Effector memory CD8-positive, alpha-beta T cell (primary cell): Measurements from ENCODE around the gene TBX15.

Source experiments
- ATAC-seq: fragments of 150-1000 bp; cut with Tn5 transposase; replicated peaks from 2 replicates; pipeline ENCODE4 v1.10.0; 2021; ENCODE audit warnings: mild to moderate bottlenecking, moderate library complexity
- DNase-seq, 3 experiments: peaks; one replicate each; pipeline ENCODE4 v3.0.0; 2021
- H3K27ac Mint-ChIP-seq, 2 donors: one replicate each; pipeline ENCODE4 v1.8.0; 2022; ENCODE audit warnings: mild to moderate bottlenecking in 2 of 2, mixed read lengths in 2 of 2, moderate library complexity in 2 of 2
- H3K27me3 Mint-ChIP-seq, 2 donors: one replicate each; pipeline ENCODE4 v1.8.0; 2022; ENCODE audit warnings: mixed read lengths in 2 of 2
- H3K36me3 Mint-ChIP-seq: one replicate; pipeline ENCODE4 v1.8.0; 2022; ENCODE audit warnings: mild to moderate bottlenecking, moderate library complexity, mixed read lengths; ENCODE audit not compliant: insufficient read depth
- H3K4me1 Mint-ChIP-seq, 2 donors: one replicate each; pipeline ENCODE4 v1.8.0; 2022; ENCODE audit warnings: low read depth in 2 of 2, mixed read lengths in 2 of 2
- H3K4me3 Mint-ChIP-seq, 2 donors: one replicate each; pipeline ENCODE4 v1.8.0; 2022; ENCODE audit warnings: mild to moderate bottlenecking in 2 of 2, mixed read lengths in 2 of 2, moderate library complexity in 2 of 2
- H3K9me3 Mint-ChIP-seq, 2 donors: one replicate each; pipeline ENCODE4 v1.8.0; 2022; ENCODE audit warnings: mixed read lengths in 2 of 2

The TBX15 gene

GRCh38 chr1:118997225-118997624 lies 9.1 kb upstream of the TBX15 start:
- Mint-ChIP-seq H3K27ac (no peak overlapping the region), H3K4me3 (no peak overlapping the region), H3K27me3 (peaks cover 80 to 98% of the 10 kb centered on the region in 2 donors), H3K9me3 (peaks cover 4 to 7% of the 10 kb centered on the region in 2 donors), H3K4me1 (peaks cover 4 to 5% of the 10 kb centered on the region in 2 donors), H3K36me3 (peaks cover 5% of the 10 kb centered on the region)
- no peak for ATAC-seq
- no peak for DNase-seq

- peaks cover 0 to 11% of the 10 kb centered on the region in 2 donors for H3K9me3 Mint-ChIP-seq
- peaks cover 81 to 98% of the 10 kb centered on the region in 2 donors for H3K27me3 Mint-ChIP-seq
- DNase-seq (no peak), ATAC-seq (no peak)
- peaks cover 0 to 2% of the 10 kb centered on the region in 2 donors for H3K4me1 Mint-ChIP-seq
- H3K36me3 Mint-ChIP-seq = peaks cover 6% of the 10 kb centered on the region
- no peak overlapping the region for H3K4me3 Mint-ChIP-seq
- no peak overlapping the region for H3K27ac Mint-ChIP-seq
These were observed 7.3 kb upstream of the TBX15 start for GRCh38 chr1:118995312-118996016.

GRCh38 chr1:118993700-118994026 lies 5.5 kb upstream of the TBX15 start:
- DNase-seq (no peak), ATAC-seq (no peak)
- Mint-ChIP-seq H3K4me3 (no peak overlapping the region), H3K27me3 (peaks cover 81 to 98% of the 10 kb centered on the region in 2 donors), H3K4me1 (peaks cover 0 to 2% of the 10 kb centered on the region in 2 donors), H3K9me3 (peaks cover 0 to 12% of the 10 kb centered on the region in 2 donors), H3K27ac (no peak overlapping the region), H3K36me3 (peaks cover 6% of the 10 kb centered on the region)

- DNase-seq (no peak), ATAC-seq (no peak)
- H3K27me3 Mint-ChIP-seq = peaks cover 81 to 98% of the 10 kb centered on the region in 2 donors
- H3K27ac Mint-ChIP-seq = no peak overlapping the region
- H3K4me1 Mint-ChIP-seq = peaks cover 0 to 2% of the 10 kb centered on the region in 2 donors
- H3K9me3 Mint-ChIP-seq = peaks cover 0 to 11% of the 10 kb centered on the region in 2 donors
- no peak overlapping the region for H3K4me3 Mint-ChIP-seq
- peaks cover 6% of the 10 kb centered on the region for H3K36me3 Mint-ChIP-seq
These were observed 4.9 kb upstream of the TBX15 start for GRCh38 chr1:118992868-118993699.

GRCh38 chr1:118992237-118992825 lies 4.2 kb upstream of the TBX15 start:
- Mint-ChIP-seq H3K36me3 (peaks cover 6% of the 10 kb centered on the region), H3K27ac (no peak overlapping the region), H3K9me3 (peaks cover 0 to 9% of the 10 kb centered on the region in 2 donors), H3K27me3 (peaks cover 78 to 98% of the 10 kb centered on the region in 2 donors), H3K4me1 (peaks cover 0 to 2% of the 10 kb centered on the region in 2 donors), H3K4me3 (no peak overlapping the region)
- DNase-seq = no peak
- no peak for ATAC-seq

- peaks cover 6% of the 10 kb centered on the region for H3K36me3 Mint-ChIP-seq
- DNase-seq = no peak
- peaks cover 0 to 9% of the 10 kb centered on the region in 2 donors for H3K9me3 Mint-ChIP-seq
- no peak for ATAC-seq
- H3K27me3 Mint-ChIP-seq = peaks cover 87 to 98% of the 10 kb centered on the region in 2 donors
- H3K27ac Mint-ChIP-seq = no peak overlapping the region
- no peak overlapping the region for H3K4me3 Mint-ChIP-seq
- H3K4me1 Mint-ChIP-seq = peaks cover 0 to 4% of the 10 kb centered on the region in 2 donors
These were observed 3.3 kb upstream of the TBX15 start for GRCh38 chr1:118991448-118991847.

GRCh38 chr1:118990513-118991152 lies 2.5 kb upstream of the TBX15 start:
- peaks cover 6% of the 10 kb centered on the region for H3K36me3 Mint-ChIP-seq
- H3K9me3 Mint-ChIP-seq = peaks cover 0 to 9% of the 10 kb centered on the region in 2 donors
- DNase-seq = no peak
- peaks cover 91 to 98% of the 10 kb centered on the region in 2 donors for H3K27me3 Mint-ChIP-seq
- no peak overlapping the region for H3K4me3 Mint-ChIP-seq
- ATAC-seq = no peak
- H3K4me1 Mint-ChIP-seq = peaks cover 3 to 4% of the 10 kb centered on the region in 2 donors
- no peak overlapping the region for H3K27ac Mint-ChIP-seq

GRCh38 chr1:118989878-118990378 lies 1.8 kb upstream of the TBX15 start:
- peaks cover 3 to 9% of the 10 kb centered on the region in 2 donors for H3K4me1 Mint-ChIP-seq
- no peak for DNase-seq
- H3K9me3 Mint-ChIP-seq = peaks cover 0 to 9% of the 10 kb centered on the region in 2 donors
- H3K27me3 Mint-ChIP-seq = peaks cover 91 to 98% of the 10 kb centered on the region in 2 donors
- no peak for ATAC-seq
- peaks cover 6% of the 10 kb centered on the region for H3K36me3 Mint-ChIP-seq
- no peak overlapping the region for H3K4me3 Mint-ChIP-seq
- no peak overlapping the region for H3K27ac Mint-ChIP-seq

- H3K4me1 Mint-ChIP-seq = peaks cover 3 to 12% of the 10 kb centered on the region in 2 donors
- peaks cover 89 to 98% of the 10 kb centered on the region in 2 donors for H3K27me3 Mint-ChIP-seq
- DNase-seq (no peak), ATAC-seq (no peak)
- H3K9me3 Mint-ChIP-seq = peaks cover 0 to 11% of the 10 kb centered on the region in 2 donors
- H3K36me3 Mint-ChIP-seq = peaks cover 6% of the 10 kb centered on the region
- no peak overlapping the region for H3K27ac Mint-ChIP-seq
- no peak overlapping the region for H3K4me3 Mint-ChIP-seq
These were observed 1.1 kb upstream of the TBX15 start for GRCh38 chr1:118989006-118989815.

GRCh38 chr1:118987468-118988185 lies 516 bp downstream of the TBX15 start:
- ATAC-seq = no peak
- Mint-ChIP-seq H3K36me3 (peaks cover 6% of the 10 kb centered on the region), H3K27me3 (peaks cover 94 to 100% of the 10 kb centered on the region in 2 donors), H3K9me3 (peaks cover 0 to 14% of the 10 kb centered on the region in 2 donors), H3K4me3 (peak overlapping the region; percentile 15 to 54), H3K4me1 (peaks cover 3 to 12% of the 10 kb centered on the region in 2 donors), H3K27ac (no peak overlapping the region)
- DNase-seq = no peak

GRCh38 chr1:118986555-118987467 lies 1.3 kb downstream of the TBX15 start:
- DNase-seq = no peak
- H3K9me3 Mint-ChIP-seq = peaks cover 0 to 10% of the 10 kb centered on the region in 2 donors
- H3K27ac Mint-ChIP-seq = no peak overlapping the region
- H3K4me3 Mint-ChIP-seq = peak overlapping the region in 1 of 2 donors; percentile 54
- peaks cover 93 to 100% of the 10 kb centered on the region in 2 donors for H3K27me3 Mint-ChIP-seq
- ATAC-seq = no peak
- peaks cover 3% of the 10 kb centered on the region for H3K36me3 Mint-ChIP-seq
- peaks cover 3 to 12% of the 10 kb centered on the region in 2 donors for H3K4me1 Mint-ChIP-seq
